NOMO-1 treated with dmso at 0.1 percent for 144 hours (cell line): ENCODE measurements around the gene FBXL22.
"Not testable (repeated sequence)": the region's sequence is repeated elsewhere in the genome, so short reads cannot be mapped to it uniquely, and the experiment has no call there.

Experiments
- DNase-seq: peaks from one replicate; lab custom pipeline; 2025; ENCODE audit not compliant: unreplicated experiment; lab: John Stamatoyannopoulos, UW

The FBXL22 gene

GRCh38 chr15:63611177-63611576 lies 14.0 kb downstream of the FBXL22 start:
- no peak for DNase-seq

GRCh38 chr15:63612300-63612699 lies 15.1 kb downstream of the FBXL22 start:
- no peak for DNase-seq

GRCh38 chr15:63615935-63616334 lies 18.7 kb downstream of the FBXL22 start:
- no peak for DNase-seq

- not testable (repeated sequence) for DNase-seq
Measured at GRCh38 chr15:63617147-63617546, 20.0 kb downstream of the FBXL22 start.

- not testable (repeated sequence) for DNase-seq
Measured at GRCh38 chr15:63617627-63618026, 20.4 kb downstream of the FBXL22 start.

- DNase-seq = not testable (repeated sequence)
Measured at GRCh38 chr15:63620760-63621159, 23.6 kb downstream of the FBXL22 start.

GRCh38 chr15:63623232-63623969 lies 26.2 kb downstream of the FBXL22 start:
- DNase-seq = no peak

- no peak for DNase-seq
Measured at GRCh38 chr15:63626955-63627354, 29.8 kb downstream of the FBXL22 start.

GRCh38 chr15:63628123-63628822 lies 31.1 kb downstream of the FBXL22 start:
- no peak for DNase-seq

GRCh38 chr15:63630036-63630751 lies 33.0 kb downstream of the FBXL22 start:
- DNase-seq = no peak

GRCh38 chr15:63633312-63633711 lies 36.1 kb downstream of the FBXL22 start:
- no peak for DNase-seq

- no peak for DNase-seq
Measured at GRCh38 chr15:63634154-63634553, 37.0 kb downstream of the FBXL22 start.

- no peak for DNase-seq
Measured at GRCh38 chr15:63636518-63637061, 39.4 kb downstream of the FBXL22 start.

GRCh38 chr15:63638839-63639238 lies 41.7 kb downstream of the FBXL22 start:
- DNase-seq = no peak

- no peak for DNase-seq
Measured at GRCh38 chr15:63640146-63640545, 43.0 kb downstream of the FBXL22 start.
